ENCODE measurements around the gene P2RX2. TPM values are rescaled to one million over a fixed set of nuclear protein-coding genes. Genes with fewer than 3 reads are reported as not detected.
A peak's percentile ranks its signal among the peaks of the same experiment; 100 is the strongest.
"Not testable (repeated sequence)": the region's sequence is repeated elsewhere in the genome, so short reads cannot be mapped to it uniquely, and the experiment has no call there.

Gene P2RX2
- total RNA-seq, 2 experiments from 2014 or later, result not detected

DNA sequence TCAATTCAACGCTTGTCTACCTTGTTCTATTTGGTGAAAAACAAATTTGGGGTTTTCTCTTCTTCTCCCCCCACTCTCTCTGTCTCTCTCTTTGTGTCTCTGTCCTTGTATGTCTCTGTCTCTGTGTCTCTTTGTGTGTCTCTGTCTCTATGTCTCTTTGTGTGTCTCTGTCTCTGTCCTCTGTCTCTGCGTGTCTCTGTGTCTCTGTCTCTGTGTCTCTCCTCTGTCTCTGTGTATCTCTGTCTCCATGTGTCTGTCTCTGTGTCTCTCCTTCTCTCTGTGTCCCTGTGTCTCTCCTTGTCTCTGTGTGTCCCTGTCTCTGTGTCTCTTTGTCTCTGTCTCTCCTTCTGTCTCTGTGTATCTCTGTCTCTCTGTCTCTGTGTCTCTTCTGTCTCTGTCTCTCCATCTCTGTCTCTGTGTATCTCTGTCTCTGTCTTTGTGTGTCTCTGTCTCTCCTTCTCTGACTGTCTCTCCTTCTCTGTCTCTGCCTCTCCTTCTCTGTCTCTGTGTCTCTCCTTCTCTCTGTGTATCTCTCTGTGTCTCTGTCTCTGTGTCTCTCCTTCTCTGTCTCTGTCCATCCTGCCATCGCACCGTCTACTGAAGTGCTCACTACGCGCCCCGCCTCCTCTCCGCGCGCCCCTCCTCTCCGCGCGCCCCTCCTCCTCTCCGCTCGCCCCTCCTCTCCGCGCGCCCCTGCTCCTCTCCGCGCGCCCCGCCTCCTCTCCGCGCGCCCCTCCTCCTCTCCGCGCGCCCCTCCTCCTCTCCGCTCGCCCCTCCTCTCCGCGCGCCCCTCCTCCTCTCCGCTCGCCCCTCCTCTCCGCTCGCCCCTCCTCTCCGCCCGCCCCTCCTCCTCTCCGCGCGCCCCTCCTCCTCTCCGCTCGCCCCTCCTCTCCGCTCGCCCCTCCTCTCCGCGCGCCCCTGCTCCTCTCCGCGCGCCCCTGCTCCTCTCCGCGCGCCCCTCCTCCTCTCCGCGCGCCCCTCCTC is 21.0 kb upstream of the P2RX2 start:
- Histone ChIP-seq H3K9me2 (ENCODE audit: insufficient read depth, low read length) (no peaks in the 10 kb centered on the region), H3K4me3 (ENCODE audit: low read depth, low read length, poor library complexity, severe bottlenecking) (peak overlapping the region; percentile 65), H3K36me3 (ENCODE audit: insufficient read depth, low read length) (no peaks in the 10 kb centered on the region), H4K20me1 (ENCODE audit: insufficient read depth, low read length) (no peaks in the 10 kb centered on the region), H3K4me2 (ENCODE audit: low read length) (peak overlapping the region; percentile 57), H3K9me3 (ENCODE audit: low read length) (no peaks in the 10 kb centered on the region), H3K79me2 (ENCODE audit: insufficient read depth, low read depth, low read length) (no peaks in the 10 kb centered on the region), H3K27ac (ENCODE audit: low read depth, low read length, poor library complexity, severe bottlenecking) (peak overlapping the region; percentile 70), H3K4me1 (ENCODE audit: insufficient read depth, low read length, poor library complexity, severe bottlenecking) (peaks cover 3% of the 10 kb centered on the region), H2AFZ (ENCODE audit: low read length) (peak overlapping the region; percentile 10; the same call in 1 of the 2 replicates)
- ChIA-PET POLR2A (no interaction called here), CTCF (ENCODE audit: unreplicated experiment) (no interaction called here)
- BruUV-seq (replicated peaks), result no TSS peak
- DNase-seq (ENCODE audit: low spot score), result peak; percentile 31
- TF ChIP-seq, protein P1, sequence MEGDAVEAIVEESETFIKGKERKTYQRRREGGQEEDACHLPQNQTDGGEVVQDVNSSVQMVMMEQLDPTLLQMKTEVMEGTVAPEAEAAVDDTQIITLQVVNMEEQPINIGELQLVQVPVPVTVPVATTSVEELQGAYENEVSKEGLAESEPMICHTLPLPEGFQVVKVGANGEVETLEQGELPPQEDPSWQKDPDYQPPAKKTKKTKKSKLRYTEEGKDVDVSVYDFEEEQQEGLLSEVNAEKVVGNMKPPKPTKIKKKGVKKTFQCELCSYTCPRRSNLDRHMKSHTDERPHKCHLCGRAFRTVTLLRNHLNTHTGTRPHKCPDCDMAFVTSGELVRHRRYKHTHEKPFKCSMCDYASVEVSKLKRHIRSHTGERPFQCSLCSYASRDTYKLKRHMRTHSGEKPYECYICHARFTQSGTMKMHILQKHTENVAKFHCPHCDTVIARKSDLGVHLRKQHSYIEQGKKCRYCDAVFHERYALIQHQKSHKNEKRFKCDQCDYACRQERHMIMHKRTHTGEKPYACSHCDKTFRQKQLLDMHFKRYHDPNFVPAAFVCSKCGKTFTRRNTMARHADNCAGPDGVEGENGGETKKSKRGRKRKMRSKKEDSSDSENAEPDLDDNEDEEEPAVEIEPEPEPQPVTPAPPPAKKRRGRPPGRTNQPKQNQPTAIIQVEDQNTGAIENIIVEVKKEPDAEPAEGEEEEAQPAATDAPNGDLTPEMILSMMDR (conservative IDR thresholded peaks at IDR 0.05; ENCODE audit: low read length), result no peak
- no peak for TF ChIP-seq EZH2phosphoT487 (IDR thresholded peaks at IDR 0.05; ENCODE audit: borderline replicate concordance, low read depth, low read length)
- intact Hi-C loops (cut with micrococcal nuclease; ENCODE audit: unreplicated experiment), result no loop called here

DNA sequence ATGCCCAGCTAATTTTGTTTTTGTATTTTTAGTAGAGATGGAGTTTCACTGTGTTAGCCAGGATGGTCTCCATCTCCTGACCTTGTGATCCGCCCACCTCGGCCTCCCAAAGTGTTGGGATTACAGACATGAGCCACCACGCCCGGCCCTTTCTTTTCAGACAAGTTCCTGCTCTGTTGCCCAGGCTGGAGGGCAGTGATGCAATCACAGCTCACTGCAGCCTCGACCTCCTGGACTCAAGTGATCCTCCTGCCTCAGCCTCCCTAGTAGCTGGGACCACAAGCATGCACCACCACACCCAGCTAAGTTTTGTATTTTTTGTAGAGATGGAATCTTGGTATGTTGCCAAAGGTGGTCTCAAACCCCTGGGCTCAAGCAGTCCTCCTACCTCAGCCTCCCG is 19.1 kb upstream of the P2RX2 start:
- POLR2A ChIA-PET, result interaction anchor here (0.6 to 0.9 kb wide), 2 partner anchors 34 to 45 kb away, joined by 3 to 11 read pairs; no protein-coding TSS in a partner anchor
- H3K9me3 ChIP-seq (ENCODE audit: low read length); H3K4me2 ChIP-seq (ENCODE audit: low read length); H3K4me3 ChIP-seq (ENCODE audit: low read depth, low read length, poor library complexity, severe bottlenecking); H3K27ac ChIP-seq (ENCODE audit: low read depth, low read length, poor library complexity, severe bottlenecking); intact Hi-C loops (cut with micrococcal nuclease; ENCODE audit: unreplicated experiment); H3K79me2 ChIP-seq (ENCODE audit: insufficient read depth, low read depth, low read length); H2AFZ ChIP-seq (ENCODE audit: low read length); BruUV-seq (replicated peaks); H3K36me3 ChIP-seq (ENCODE audit: insufficient read depth, low read length); H4K20me1 ChIP-seq (ENCODE audit: insufficient read depth, low read length); DNase-seq (ENCODE audit: low spot score); H3K9me2 ChIP-seq (ENCODE audit: insufficient read depth, low read length); H3K4me1 ChIP-seq (ENCODE audit: insufficient read depth, low read length, poor library complexity, severe bottlenecking): not testable (repeated sequence)
- CTCF ChIA-PET (ENCODE audit: unreplicated experiment), result interaction anchor here (0.6 to 1.0 kb wide), 2 partner anchors 38 to 482 kb away, joined by 4 to 6 read pairs; no protein-coding TSS in a partner anchor

DNA sequence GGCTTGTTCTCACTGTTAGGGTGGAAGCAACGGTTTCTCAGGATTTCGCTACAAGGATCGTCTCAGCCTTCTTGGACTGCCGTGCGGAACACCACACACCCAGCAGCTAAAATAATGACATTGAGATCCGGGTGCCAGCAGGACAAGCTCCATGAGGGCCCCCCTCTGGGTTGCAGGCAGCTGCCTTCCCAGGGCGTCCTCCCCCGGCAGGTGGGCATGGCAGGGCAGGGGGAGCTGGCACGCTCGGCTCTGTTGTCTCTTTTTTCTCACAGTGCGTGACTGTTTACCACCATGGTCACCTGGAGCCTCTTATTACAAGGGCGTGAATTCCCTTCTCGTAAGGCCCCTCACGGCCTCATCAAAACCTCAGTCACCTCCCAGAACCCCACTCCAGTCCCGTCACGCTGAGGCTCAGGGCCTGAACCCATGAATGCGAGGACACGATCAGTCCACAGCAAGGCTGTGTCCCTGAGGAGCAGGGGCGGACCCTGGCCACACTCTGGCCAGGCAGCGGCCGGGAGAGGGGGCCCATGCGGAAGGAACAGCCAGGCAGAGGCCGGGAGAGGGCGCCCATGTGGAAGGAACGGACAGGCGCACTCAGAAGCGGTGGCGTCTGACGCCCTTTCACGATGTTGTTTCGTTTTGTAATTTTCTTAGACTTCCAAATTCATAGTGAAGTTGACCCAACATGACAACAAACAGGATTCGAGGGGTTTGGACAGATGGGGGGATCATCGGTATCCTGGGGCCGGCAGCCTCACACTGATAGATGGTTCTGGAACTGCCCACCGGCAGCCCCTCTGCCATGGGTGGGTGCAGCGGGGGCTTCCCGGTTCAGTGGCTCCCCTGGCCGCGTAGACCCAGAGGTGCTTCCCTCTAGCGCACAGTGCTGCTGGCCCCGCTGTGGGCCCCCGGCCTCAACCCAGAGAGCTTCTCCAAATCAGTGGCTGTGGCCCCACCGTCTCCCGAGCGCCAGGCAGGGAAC is 18.2 kb upstream of the P2RX2 start:
- TF ChIP-seq, protein P1 (conservative IDR thresholded peaks at IDR 0.05; ENCODE audit: low read length), result peak; percentile 65
- no peak for TF ChIP-seq EZH2phosphoT487 (IDR thresholded peaks at IDR 0.05; ENCODE audit: borderline replicate concordance, low read depth, low read length)
- Histone ChIP-seq H3K27ac (ENCODE audit: low read depth, low read length, poor library complexity, severe bottlenecking) (no peak overlapping the region), H3K36me3 (ENCODE audit: insufficient read depth, low read length) (no peaks in the 10 kb centered on the region), H3K9me3 (ENCODE audit: low read length) (no peaks in the 10 kb centered on the region), H3K4me1 (ENCODE audit: insufficient read depth, low read length, poor library complexity, severe bottlenecking) (peaks cover 3% of the 10 kb centered on the region), H4K20me1 (ENCODE audit: insufficient read depth, low read length) (no peaks in the 10 kb centered on the region), H3K4me2 (ENCODE audit: low read length) (peak overlapping the region; percentile 32; the same call in 1 of the 2 replicates), H3K4me3 (ENCODE audit: low read depth, low read length, poor library complexity, severe bottlenecking) (no peak overlapping the region), H2AFZ (ENCODE audit: low read length) (no peak overlapping the region), H3K79me2 (ENCODE audit: insufficient read depth, low read depth, low read length) (no peaks in the 10 kb centered on the region), H3K9me2 (ENCODE audit: insufficient read depth, low read length) (no peaks in the 10 kb centered on the region)
- intact Hi-C loops (cut with micrococcal nuclease; ENCODE audit: unreplicated experiment), result loop anchor here (1.0 kb wide), 2 partner anchors 15 to 38 kb away; no protein-coding TSS in a partner anchor
- ChIA-PET CTCF (ENCODE audit: unreplicated experiment) (interaction anchor here (0.6 to 1.0 kb wide), 2 partner anchors 38 to 481 kb away, joined by 4 to 6 read pairs; no protein-coding TSS in a partner anchor), POLR2A (interaction anchor here (0.9 kb wide), 1 partner anchor 44 kb away, joined by 11 read pairs; no protein-coding TSS in a partner anchor)
- DNase-seq (ENCODE audit: low spot score), result peak; percentile 16
- no TSS peak for BruUV-seq (replicated peaks)

Measured in OCI-LY7 (cell line).